NCI-H128 (cell line): ENCODE measurements around the gene DHRS3.
A peak's percentile ranks its signal among the peaks of the same experiment; 100 is the strongest.

Experiments used
- DNase-seq: peaks from one replicate; lab custom pipeline; 2025; ENCODE audit not compliant: unreplicated experiment; lab: John Stamatoyannopoulos, UW

DHRS3 gene

GRCh38 chr1:12640237-12640957, 22.4 kb upstream of the DHRS3 start:
- no peak for DNase-seq

- DNase-seq: no peak
These were observed 19.7 kb upstream of the DHRS3 start for GRCh38 chr1:12637693-12638092.

- DNase-seq: no peak
These were observed 18.3 kb upstream of the DHRS3 start for GRCh38 chr1:12636098-12636950.

GRCh38 chr1:12634696-12635202, 16.7 kb upstream of the DHRS3 start:
- no peak for DNase-seq

GRCh38 chr1:12634156-12634555, 16.1 kb upstream of the DHRS3 start:
- DNase-seq: no peak

- no peak for DNase-seq
These were observed 13.6 kb upstream of the DHRS3 start for GRCh38 chr1:12631571-12631970.

GRCh38 chr1:12630946-12631530, 13.0 kb upstream of the DHRS3 start:
- no peak for DNase-seq

- DNase-seq: no peak
These were observed 12.2 kb upstream of the DHRS3 start for GRCh38 chr1:12629985-12630760.

GRCh38 chr1:12629511-12629956, 11.5 kb upstream of the DHRS3 start:
- no peak for DNase-seq

- DNase-seq: no peak
These were observed 9.3 kb upstream of the DHRS3 start for GRCh38 chr1:12627296-12627695.

- DNase-seq: no peak
These were observed 8.9 kb upstream of the DHRS3 start for GRCh38 chr1:12626888-12627287.

GRCh38 chr1:12625276-12625675, 7.3 kb upstream of the DHRS3 start:
- no peak for DNase-seq

- DNase-seq: no peak
These were observed 4.5 kb upstream of the DHRS3 start for GRCh38 chr1:12622506-12622905.

GRCh38 chr1:12621346-12622335, 3.6 kb upstream of the DHRS3 start:
- DNase-seq: no peak

- DNase-seq: no peak
These were observed 2.9 kb upstream of the DHRS3 start for GRCh38 chr1:12620931-12621330.

GRCh38 chr1:12620488-12620865, 2.5 kb upstream of the DHRS3 start:
- no peak for DNase-seq

- DNase-seq: peak; percentile 63
These were observed 1.9 kb upstream of the DHRS3 start for GRCh38 chr1:12619792-12620487.

GRCh38 chr1:12618965-12619791, 1.2 kb upstream of the DHRS3 start:
- no peak for DNase-seq

- DNase-seq: no peak
These were observed 603 bp upstream of the DHRS3 start for GRCh38 chr1:12618661-12618964.
